Sigmoid colon (tissue), 4 donors: Measurements from ENCODE around the gene AURKB.

Source experiments
- CTCF ChIP-seq, 4 experiments: fragments of 450-650 bp in 3 of 4; fragments of 200-600 bp in 1 of 4; IDR thresholded peaks; one replicate each; pipeline ENCODE4 v1.5.1; 2016 to 2019; ENCODE audit warnings: antibody characterized with exemption in 4 of 4, mild to moderate bottlenecking in 3 of 4, moderate library complexity in 2 of 4
- EP300 ChIP-seq, 4 donors: sonication (generic); formaldehyde crosslinking; IDR thresholded peaks; one replicate each; pipeline ENCODE4 v1.6.1; 2017; ENCODE audit warnings: antibody characterized with exemption in 4 of 4
- POLR2A ChIP-seq, 2 donors: fragments of 450-650 bp; IDR thresholded peaks; one replicate each; pipeline ENCODE4 v1.6.1; 2016; ENCODE audit warnings: antibody characterized with exemption in 2 of 2, mild to moderate bottlenecking in 2 of 2, moderate library complexity in 2 of 2
- POLR2AphosphoS5 ChIP-seq, 4 donors: sonication (generic); formaldehyde crosslinking; IDR thresholded peaks; one replicate each; pipeline ENCODE4 v1.6.1; 2017; ENCODE audit warnings: antibody characterized with exemption in 4 of 4

DNA sequence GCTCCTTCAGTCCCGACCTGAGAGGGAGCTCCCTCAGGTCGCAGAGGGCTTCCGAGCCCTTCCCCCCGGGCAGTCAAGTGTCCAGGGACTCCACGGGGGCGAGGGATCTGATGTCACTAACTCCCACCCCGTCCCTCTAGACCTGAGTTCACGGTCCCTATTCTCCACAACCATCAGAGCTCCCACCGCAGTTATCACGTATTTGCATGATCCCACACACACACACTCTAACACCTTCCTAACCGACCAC, 54.5 kb downstream of the AURKB start:
- no peak for TF ChIP-seq CTCF (IDR thresholded peaks at IDR 0.05)
- no peak for TF ChIP-seq POLR2A (IDR thresholded peaks at IDR 0.05)
- no peak for TF ChIP-seq POLR2AphosphoS5 (IDR thresholded peaks at IDR 0.05)
- no peak for TF ChIP-seq EP300 (IDR thresholded peaks at IDR 0.05)
